IMR-90 (cell line): Measurements from ENCODE around the gene NSMCE3. TPM values are rescaled to one million over a fixed set of nuclear protein-coding genes. Genes with fewer than 3 reads are reported as not detected.

ENCODE experiments used
- ATAC-seq: fragments of 200-7000 bp; cut with Tn5 transposase; 2 replicates; pipeline ENCODE4 v1.9.1; 2020; ENCODE audit warnings: low read depth, mild to moderate bottlenecking, moderate library complexity
- BruUV-seq: library from RNA; stranded (reverse); fragments of 400-500 nt; replicated peaks from 2 replicates; lab custom pipeline; 2021; lab: Mats Ljungman, UMichigan
- CTCF ChIA-PET: fragments of 300-600 bp; formaldehyde crosslinking; extraction: SDS; loops from one replicate; lab custom pipeline; 2021; ENCODE audit warnings: antibody characterized with exemption; lab: Yijun Ruan, JAX
- POLR2A ChIA-PET: fragments of 300-600 bp; sonication (Branson Sonifier 250); formaldehyde crosslinking; loops from one replicate; lab custom pipeline; 2022; ENCODE audit warnings: antibody characterized with exemption; ENCODE audit not compliant: unreplicated experiment; lab: Charles Lee
- DNase-seq: peaks from one replicate; pipeline ENCODE4 v3.0.0; 2013
- H2AFZ ChIP-seq: replicated peaks from 2 replicates; pipeline ENCODE3; 2013; ENCODE audit warnings: low read length, mild to moderate bottlenecking; ENCODE audit not compliant: poor library complexity
- H2AK5ac ChIP-seq: 2 replicates; pipeline ENCODE4 v1.6.1; 2013; ENCODE audit warnings: low read depth, low read length, inconsistent platforms
- H2AK9ac ChIP-seq: replicated peaks from 2 replicates; pipeline ENCODE3; 2013; ENCODE audit warnings: mild to moderate bottlenecking, low read depth, low read length, moderate library complexity; ENCODE audit not compliant: poor library complexity
- H2BK120ac ChIP-seq: 2 replicates; pipeline ENCODE4 v1.6.1; 2013; ENCODE audit warnings: low read depth, low read length, inconsistent platforms
- H2BK15ac ChIP-seq: 3 replicates; pipeline ENCODE4 v1.6.1; 2013; ENCODE audit warnings: low read depth, low read length, inconsistent platforms
- H2BK20ac ChIP-seq: 2 replicates; pipeline ENCODE4 v1.6.1; 2013; ENCODE audit warnings: low read depth, mild to moderate bottlenecking, inconsistent platforms, low read length, moderate library complexity
- H2BK5ac ChIP-seq: 2 replicates; pipeline ENCODE4 v1.6.1; 2013; ENCODE audit warnings: mild to moderate bottlenecking, low read depth, low read length, inconsistent platforms; ENCODE audit not compliant: poor library complexity, severe bottlenecking
- H3K14ac ChIP-seq: replicated peaks from 2 replicates; pipeline ENCODE4 v1.6.1; 2013; ENCODE audit warnings: low read depth, low read length, inconsistent platforms
- H3K18ac ChIP-seq: 2 replicates; pipeline ENCODE4 v1.6.1; 2013; ENCODE audit warnings: low read depth, low read length, control low read depth
- H3K23ac ChIP-seq: 2 replicates; pipeline ENCODE4 v1.6.1; 2013; ENCODE audit warnings: low read depth, low read length, inconsistent platforms
- H3K27ac ChIP-seq: 2 replicates; pipeline ENCODE4 v1.5.1; 2013; ENCODE audit warnings: mild to moderate bottlenecking, control low read depth, low read length; ENCODE audit not compliant: insufficient read depth
- H3K27me3 ChIP-seq: 2 replicates; pipeline ENCODE4 v1.6.1; 2013; ENCODE audit warnings: low read length; ENCODE audit not compliant: control insufficient read depth, insufficient read depth
- H3K36me3 ChIP-seq: 2 replicates; pipeline ENCODE4 v1.6.1; 2013; ENCODE audit warnings: low read length, mixed read lengths; ENCODE audit not compliant: control insufficient read depth, insufficient read depth
- H3K4ac ChIP-seq: 2 replicates; pipeline ENCODE4 v1.6.1; 2013; ENCODE audit warnings: low read depth, low read length, inconsistent platforms
- H3K4me1 ChIP-seq: 2 replicates; pipeline ENCODE4 v1.6.1; 2013; ENCODE audit warnings: low read length, mixed read lengths; ENCODE audit not compliant: control insufficient read depth, insufficient read depth
- H3K4me2 ChIP-seq: 2 replicates; pipeline ENCODE4 v1.6.1; 2013; ENCODE audit warnings: low read depth, mild to moderate bottlenecking, control low read depth, low read length, moderate library complexity
- H3K4me3 ChIP-seq: 2 replicates; pipeline ENCODE4 v1.5.1; 2013; ENCODE audit warnings: low read depth, mild to moderate bottlenecking, control low read depth, low read length, moderate library complexity; ENCODE audit not compliant: insufficient read depth
- H3K56ac ChIP-seq: 2 replicates; pipeline ENCODE4 v1.6.1; 2013; ENCODE audit warnings: low read length, inconsistent platforms; ENCODE audit not compliant: insufficient read depth; ENCODE audit errors: extremely low read depth
- H3K79me1 ChIP-seq, 2 experiments: 2 replicates each; pipeline ENCODE4 v1.6.1; 2013; ENCODE audit warnings: low read length in 2 of 2, inconsistent platforms in 1 of 2, low read depth in 1 of 2
- H3K9ac ChIP-seq: 2 replicates; pipeline ENCODE4 v1.6.1; 2013; ENCODE audit warnings: low read depth, low read length, control low read depth
- H3K9me1 ChIP-seq: 2 replicates; pipeline ENCODE4 v1.6.1; 2013; ENCODE audit warnings: low read length, inconsistent platforms; ENCODE audit not compliant: insufficient read depth
- H3K9me3 ChIP-seq: 2 replicates; pipeline ENCODE4 v1.6.1; 2013; ENCODE audit warnings: low read length; ENCODE audit not compliant: control insufficient read depth, insufficient read depth
- H4K20me1 ChIP-seq: 2 replicates; pipeline ENCODE4 v1.6.1; 2013; ENCODE audit warnings: low read length, inconsistent platforms; ENCODE audit not compliant: insufficient read depth
- H4K5ac ChIP-seq: 2 replicates; pipeline ENCODE4 v1.6.1; 2013; ENCODE audit warnings: mild to moderate bottlenecking, low read depth, low read length, control low read depth
- H4K8ac ChIP-seq, 2 experiments: 2 replicates each; pipeline ENCODE4 v1.6.1; 2013; ENCODE audit warnings: low read depth in 2 of 2, low read length in 2 of 2, control low read depth in 1 of 2, inconsistent platforms in 1 of 2
- H4K91ac ChIP-seq: 2 replicates; pipeline ENCODE4 v1.6.1; 2013; ENCODE audit warnings: low read depth, low read length, inconsistent platforms; ENCODE audit not compliant: insufficient read depth
- BHLHE40 ChIP-seq: fragments of 150-350 bp; IDR thresholded peaks from 2 replicates; pipeline ENCODE4 v1.6.1; 2016; ENCODE audit warnings: mild to moderate bottlenecking, low read depth, low read length
- CEBPB ChIP-seq: IDR thresholded peaks from 2 replicates; pipeline ENCODE4 v1.6.1; 2012; ENCODE audit warnings: low read depth, low read length, improper control_type of control experiment
- FOS ChIP-seq: fragments of 150-350 bp; IDR thresholded peaks from 2 replicates; pipeline ENCODE4 v1.6.1; 2016; ENCODE audit warnings: low read depth, low read length
- MXI1 ChIP-seq: IDR thresholded peaks from 2 replicates; pipeline ENCODE4 v1.6.1; 2012; ENCODE audit warnings: low read depth, mild to moderate bottlenecking, low read length, moderate library complexity, borderline replicate concordance
- NFE2L2 ChIP-seq: fragments of 150-350 bp; IDR thresholded peaks from 2 replicates; pipeline ENCODE4 v1.6.1; 2016; ENCODE audit warnings: low read depth, mild to moderate bottlenecking, low read length
- POLR2A ChIP-seq: IDR thresholded peaks from 2 replicates; pipeline ENCODE4 v1.6.1; 2012; ENCODE audit warnings: mild to moderate bottlenecking, low read depth, low read length
- RAD21 ChIP-seq: IDR thresholded peaks from 2 replicates; pipeline ENCODE4 v1.6.1; 2012; ENCODE audit warnings: low read length, improper control_type of control experiment
- SMC3 ChIP-seq: fragments of 150-350 bp; IDR thresholded peaks from 2 replicates; pipeline ENCODE4 v1.6.1; 2016; ENCODE audit warnings: low read depth, mild to moderate bottlenecking, antibody characterized with exemption, low read length, moderate library complexity
- dilution Hi-C: fragments of 300-500 bp; cut with HindIII; formaldehyde crosslinking; loops from one replicate; pipeline ENCODE4 v1.14.3; 2018; ENCODE audit warnings: low sequenced_read_pairs; ENCODE audit not compliant: unreplicated experiment
- in situ Hi-C: fragments of 300-500 bp; cut with MboI; formaldehyde crosslinking; loops from 3 replicates; pipeline ENCODE4 v1.14.3; 2019; ENCODE audit warnings: low sequenced_read_pairs, inconsistent platforms, mixed read lengths
- intact Hi-C: fragments of 100-400 bp; cut with micrococcal nuclease; formaldehyde crosslinking; loops from 2 replicates; pipeline ENCODE4 v1.10.0; 2022
- polyA plus RNA-seq, 3 experiments: library from polyadenylated mRNA; depleted of rRNA; stranded (reverse); fragments of >200 nt; gene quantifications; 2 replicates each; pipeline ENCODE4 v1.2.3, GENCODE V29; 2012; ENCODE audit warnings: low replicate concordance in 1 of 3
- total RNA-seq: library from RNA; depleted of rRNA; stranded (reverse); fragments of >200 nt; gene quantifications from 2 replicates; pipeline ENCODE4 v1.2.3, GENCODE V29; 2012
- TF ChIP-seq, protein P1 (sequence below): conservative IDR thresholded peaks from 2 replicates; pipeline ENCODE4 v1.5.1; 2012; ENCODE audit warnings: mild to moderate bottlenecking, low read depth, low read length, improper control_type of control experiment
- TF ChIP-seq, protein P2 (sequence below): fragments of 150-350 bp; IDR thresholded peaks from 2 replicates; pipeline ENCODE4 v1.6.1; 2017; ENCODE audit warnings: mild to moderate bottlenecking, antibody characterized with exemption, low read length, low read depth
- TF ChIP-seq, protein P3 (sequence below): fragments of 150-350 bp; IDR thresholded peaks from 2 replicates; pipeline ENCODE4 v1.6.1; 2016; ENCODE audit warnings: low read depth, mild to moderate bottlenecking, low read length, moderate library complexity, borderline replicate concordance

NSMCE3 gene
- total and polyA plus RNA-seq, 2 of the 4 experiments (the other 2 are of a cell fraction), result 5.1 to 6.3 TPM

DNA sequence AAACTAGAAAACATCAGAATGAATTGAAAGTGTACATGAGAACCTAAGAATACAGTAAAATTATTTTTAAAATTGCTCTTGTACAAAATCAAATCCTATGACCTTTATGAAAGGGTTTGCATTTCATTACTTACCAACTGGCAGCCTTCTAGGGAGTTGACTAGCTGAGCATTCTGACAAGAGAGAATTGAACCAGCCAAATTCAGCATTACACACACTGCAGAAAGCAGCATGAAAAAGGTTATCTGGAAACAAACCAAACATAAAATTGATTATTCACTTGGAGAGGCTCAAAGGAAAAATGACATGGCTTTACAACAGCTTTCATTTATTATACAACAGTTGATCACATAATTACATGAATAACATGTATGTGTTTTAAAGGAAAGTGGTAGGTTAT is 17.4 kb downstream of the NSMCE3 start:
- Histone ChIP-seq H3K9ac (no peak overlapping the region), H3K9me3 (no peaks in the 10 kb centered on the region), H2AK9ac (no peak overlapping the region), H3K79me1 (no peaks in the 10 kb centered on the region), H2BK20ac (no peak overlapping the region), H3K4me2 (no peak overlapping the region), H3K9me1 (no peaks in the 10 kb centered on the region), H2BK15ac (no peak overlapping the region), H3K36me3 (no peaks in the 10 kb centered on the region), H4K91ac (no peak overlapping the region), H3K23ac (no peak overlapping the region), H2AK5ac (no peak overlapping the region), H3K4ac (no peak overlapping the region), H3K4me1 (no peaks in the 10 kb centered on the region), H3K4me3 (no peak overlapping the region), H3K56ac (no peak overlapping the region), H2BK5ac (no peak overlapping the region), H3K14ac (no peak overlapping the region), H4K20me1 (no peaks in the 10 kb centered on the region), H3K27me3 (no peaks in the 10 kb centered on the region), H2AFZ (no peak overlapping the region), H2BK120ac (no peak overlapping the region), H4K8ac (no peak overlapping the region), H3K27ac (no peak overlapping the region), H3K18ac (no peak overlapping the region), H4K5ac (no peak overlapping the region)
- intact Hi-C loops, result no loop called here
- DNase-seq (no peak), ATAC-seq (no peak)
- no TSS peak for BruUV-seq
- CTCF ChIA-PET, result interaction anchor here (0.6 kb wide), 2 partner anchors 12 to 14 kb away, joined by 3 read pairs; no protein-coding TSS in a partner anchor
- in situ Hi-C loops, result no loop called here
- TF ChIP-seq SMC3 (no peak), BHLHE40 (no peak), CEBPB (no peak), POLR2A (no peak), RAD21 (no peak), MXI1 (no peak), NFE2L2 (no peak), FOS (no peak)
- TF ChIP-seq, protein P1, sequence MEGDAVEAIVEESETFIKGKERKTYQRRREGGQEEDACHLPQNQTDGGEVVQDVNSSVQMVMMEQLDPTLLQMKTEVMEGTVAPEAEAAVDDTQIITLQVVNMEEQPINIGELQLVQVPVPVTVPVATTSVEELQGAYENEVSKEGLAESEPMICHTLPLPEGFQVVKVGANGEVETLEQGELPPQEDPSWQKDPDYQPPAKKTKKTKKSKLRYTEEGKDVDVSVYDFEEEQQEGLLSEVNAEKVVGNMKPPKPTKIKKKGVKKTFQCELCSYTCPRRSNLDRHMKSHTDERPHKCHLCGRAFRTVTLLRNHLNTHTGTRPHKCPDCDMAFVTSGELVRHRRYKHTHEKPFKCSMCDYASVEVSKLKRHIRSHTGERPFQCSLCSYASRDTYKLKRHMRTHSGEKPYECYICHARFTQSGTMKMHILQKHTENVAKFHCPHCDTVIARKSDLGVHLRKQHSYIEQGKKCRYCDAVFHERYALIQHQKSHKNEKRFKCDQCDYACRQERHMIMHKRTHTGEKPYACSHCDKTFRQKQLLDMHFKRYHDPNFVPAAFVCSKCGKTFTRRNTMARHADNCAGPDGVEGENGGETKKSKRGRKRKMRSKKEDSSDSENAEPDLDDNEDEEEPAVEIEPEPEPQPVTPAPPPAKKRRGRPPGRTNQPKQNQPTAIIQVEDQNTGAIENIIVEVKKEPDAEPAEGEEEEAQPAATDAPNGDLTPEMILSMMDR, result no peak
- TF ChIP-seq, protein P2, sequence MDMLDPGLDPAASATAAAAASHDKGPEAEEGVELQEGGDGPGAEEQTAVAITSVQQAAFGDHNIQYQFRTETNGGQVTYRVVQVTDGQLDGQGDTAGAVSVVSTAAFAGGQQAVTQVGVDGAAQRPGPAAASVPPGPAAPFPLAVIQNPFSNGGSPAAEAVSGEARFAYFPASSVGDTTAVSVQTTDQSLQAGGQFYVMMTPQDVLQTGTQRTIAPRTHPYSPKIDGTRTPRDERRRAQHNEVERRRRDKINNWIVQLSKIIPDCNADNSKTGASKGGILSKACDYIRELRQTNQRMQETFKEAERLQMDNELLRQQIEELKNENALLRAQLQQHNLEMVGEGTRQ, result no peak
- TF ChIP-seq, protein P3, sequence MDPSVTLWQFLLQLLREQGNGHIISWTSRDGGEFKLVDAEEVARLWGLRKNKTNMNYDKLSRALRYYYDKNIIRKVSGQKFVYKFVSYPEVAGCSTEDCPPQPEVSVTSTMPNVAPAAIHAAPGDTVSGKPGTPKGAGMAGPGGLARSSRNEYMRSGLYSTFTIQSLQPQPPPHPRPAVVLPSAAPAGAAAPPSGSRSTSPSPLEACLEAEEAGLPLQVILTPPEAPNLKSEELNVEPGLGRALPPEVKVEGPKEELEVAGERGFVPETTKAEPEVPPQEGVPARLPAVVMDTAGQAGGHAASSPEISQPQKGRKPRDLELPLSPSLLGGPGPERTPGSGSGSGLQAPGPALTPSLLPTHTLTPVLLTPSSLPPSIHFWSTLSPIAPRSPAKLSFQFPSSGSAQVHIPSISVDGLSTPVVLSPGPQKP, result no peak
- dilution Hi-C loops, result no loop called here
- POLR2A ChIA-PET, result no interaction called here
